K562 (cell line): Measurements from ENCODE around the gene EIF4G1. TPM values are rescaled to one million over a fixed set of nuclear protein-coding genes. Genes with fewer than 3 reads are reported as not detected.

ENCODE experiments used
- ELF1 ChIP-seq: fragments of 200-800 bp; sonication (Bioruptor generic); IDR thresholded peaks from 2 replicates; pipeline ENCODE4 v1.6.1; 2016; ENCODE audit warnings: missing genetic modification characterization, missing compliant biosample characterization
- IRF2 ChIP-seq: sonication (generic); formaldehyde crosslinking; IDR thresholded peaks from 2 replicates; pipeline ENCODE4 v1.8.1; 2022; ENCODE audit warnings: mild to moderate bottlenecking, missing genetic modification reagents
- MXI1 ChIP-seq: IDR thresholded peaks from 2 replicates; pipeline ENCODE4 v1.6.1; 2011; ENCODE audit warnings: low read depth, mild to moderate bottlenecking, improper control_type of control experiment, low read length
- PBX2 ChIP-seq, 2 experiments: IDR thresholded peaks in 1 of 2; conservative IDR thresholded peaks in 1 of 2; 2 replicates each; pipeline ENCODE4 v1.6.1; 2016; ENCODE audit warnings: low read depth in 2 of 2, mild to moderate bottlenecking in 1 of 2, missing compliant biosample characterization in 1 of 2, missing genetic modification characterization in 1 of 2, moderate library complexity in 1 of 2
- RBFOX2 ChIP-seq: fragments of 200-400 bp; formaldehyde crosslinking; IDR thresholded peaks from 2 replicates; pipeline ENCODE4 v1.6.1; 2017; ENCODE audit warnings: low read depth, mild to moderate bottlenecking, low read length, moderate library complexity
- SMARCA4 ChIP-seq: fragments of 450-650 bp; IDR thresholded peaks from 2 replicates; pipeline ENCODE4 v1.6.1; 2016
- SNAPC5 ChIP-seq: fragments of 250-450 bp; sonication (Bioruptor Pico); IDR thresholded peaks from 2 replicates; pipeline ENCODE4 v1.8.0; 2021; ENCODE audit warnings: moderate library complexity, mild to moderate bottlenecking, inconsistent platforms
- SPI1 ChIP-seq: IDR thresholded peaks from 2 replicates; pipeline ENCODE4 v1.6.1; 2011; ENCODE audit warnings: low read depth, low read length, control low read depth, borderline replicate concordance
- ZBTB17 ChIP-seq: fragments of 450-650 bp; formaldehyde crosslinking; IDR thresholded peaks from 2 replicates; pipeline ENCODE4 v1.4.0; 2020; ENCODE audit warnings: mild to moderate bottlenecking
- ZBTB40 ChIP-seq, 2 experiments: fragments of 450-650 bp in 1 of 2; sonication (generic) in 1 of 2; formaldehyde crosslinking in 1 of 2; IDR thresholded peaks; 2 replicates each; pipeline versions ENCODE4 v1.7.1 to v1.9.0; 2016 to 2022; ENCODE audit warnings: inconsistent platforms in 1 of 2, mild to moderate bottlenecking in 1 of 2, missing genetic modification reagents in 1 of 2
- ZBTB5 ChIP-seq: fragments of 450-650 bp; IDR thresholded peaks from 2 replicates; pipeline ENCODE4 v1.6.1; 2017; ENCODE audit warnings: antibody characterized with exemption
- polyA plus RNA-seq, 8 experiments: library from polyadenylated mRNA; depleted of rRNA in 4 of 8; stranded (reverse) in 5 of 8; unstranded in 3 of 8; fragments of >200 nt; fragmentation: Nextera tagmentation in 2 of 8; fragmentation: Illumina TruSeq in 1 of 8; extraction: Ambion mirVana in 2 of 8; extraction: Trizol in 1 of 8; gene quantifications; 2 replicates each; pipeline versions ENCODE4 v1.2.1 to v1.2.3, GENCODE V29; 2011 to 2014; ENCODE audit warnings: inconsistent platforms in 1 of 8, missing spikeins in 1 of 8
- total RNA-seq, 7 experiments: library from RNA; depleted of rRNA in 6 of 7; stranded (reverse); fragments of >200 nt in 6 of 7; fragmentation: Illumina TruSeq in 2 of 7; extraction: Trizol in 2 of 7; gene quantifications; 2 replicates each; pipeline versions ENCODE4 v1.2.1 to v1.2.3, GENCODE V29; 2011 to 2021; ENCODE audit warnings: low replicate concordance in 1 of 7

Gene EIF4G1
- total and polyA plus RNA-seq, 9 of the 15 experiments (the other 6 are each of a cell fraction or from before 2014, with no cell fraction given): 4.6 to 505 (median 155) TPM

- no peak for TF ChIP-seq ZBTB5
- TF ChIP-seq PBX2 (CRISPR knock-in tag; IDR thresholded peaks at IDR 0.05; ENCODE audit: low read depth): no peak
- no peak for TF ChIP-seq PBX2 (tag; conservative IDR thresholded peaks at IDR 0.05; ENCODE audit: low read depth)
- peak; percentile 18; the same call in 1 of the 2 replicates for TF ChIP-seq MXI1
- peak; percentile 54; the same call in 1 of the 2 replicates for TF ChIP-seq SMARCA4
- peak; percentile 82 for TF ChIP-seq ELF1
- TF ChIP-seq RBFOX2: peak; percentile 91
- peak; percentile 45; the same call in 1 of the 2 replicates for TF ChIP-seq SPI1
- peak; percentile 70; the same call in 1 of the 2 replicates for TF ChIP-seq ZBTB17 (CRISPR knock-in tag)
- peak; percentile 98 for TF ChIP-seq ZBTB40 (IDR thresholded peaks at IDR 0.05)
- no peak for TF ChIP-seq ZBTB40 (CRISPR knock-in tag; IDR thresholded peaks at IDR 0.05)
- TF ChIP-seq IRF2: no peak
- no peak for TF ChIP-seq SNAPC5
Observed at GRCh38 chr3:184362668-184363546, 48.5 kb downstream of the EIF4G1 start (continued).
